H1 (cell line): ENCODE measurements around the gene RIPOR3. TPM values are rescaled to one million over a fixed set of nuclear protein-coding genes. Genes with fewer than 3 reads are reported as not detected.

ENCODE experiments used
- CTCF ChIA-PET: fragments of 300-600 bp; sonication (Branson Sonifier 250); formaldehyde crosslinking; loops from one replicate; lab custom pipeline; 2021; ENCODE audit not compliant: partially characterized antibody; lab: Charles Lee
- POLR2A ChIA-PET: fragments of 300-600 bp; sonication (Branson Sonifier 250); formaldehyde crosslinking; loops from one replicate; lab custom pipeline; 2021; ENCODE audit warnings: inconsistent platforms; ENCODE audit not compliant: partially characterized antibody; lab: Charles Lee
- DNase-seq, 2 experiments: peaks; one replicate each; pipeline versions ENCODE4 v3.0.0 to v3.0.0-alpha.2; 2010 to 2022; ENCODE audit warnings: low spot score in 2 of 2, low read depth in 1 of 2, mixed read lengths in 1 of 2
- FAIRE-seq: peaks from 2 replicates; lab custom pipeline; 2011; peaks lifted over from hg19 to GRCh38; lab: Jason Lieb, UNC
- H2AFZ ChIP-seq: 2 replicates; pipeline ENCODE4 v1.8.1; 2012; ENCODE audit warnings: low read length, inconsistent platforms
- H2AK5ac ChIP-seq: 2 replicates; pipeline ENCODE4 v1.6.1; 2013; ENCODE audit warnings: low read depth, low read length
- H2BK120ac ChIP-seq: replicated peaks from 2 replicates; pipeline ENCODE3; 2013; ENCODE audit warnings: low read depth, low read length, inconsistent platforms
- H2BK12ac ChIP-seq: 2 replicates; pipeline ENCODE4 v1.6.1; 2013; ENCODE audit warnings: low read depth, low read length
- H2BK15ac ChIP-seq: 2 replicates; pipeline ENCODE4 v1.6.1; 2013; ENCODE audit warnings: low read length
- H2BK20ac ChIP-seq: 2 replicates; pipeline ENCODE4 v1.6.1; 2013; ENCODE audit warnings: low read length
- H2BK5ac ChIP-seq: 2 replicates; pipeline ENCODE4 v1.6.1; 2013; ENCODE audit warnings: low read depth, low read length
- H3K14ac ChIP-seq: 2 replicates; pipeline ENCODE4 v1.6.1; 2013; ENCODE audit warnings: inconsistent platforms; ENCODE audit not compliant: insufficient read length
- H3K18ac ChIP-seq: 2 replicates; pipeline ENCODE4 v1.6.1; 2013; ENCODE audit warnings: low read length; ENCODE audit errors: extremely low read depth
- H3K23ac ChIP-seq: 2 replicates; pipeline ENCODE4 v1.6.1; 2013; ENCODE audit warnings: inconsistent platforms; ENCODE audit not compliant: insufficient read length
- H3K23me2 ChIP-seq: 2 replicates; pipeline ENCODE4 v1.6.1; 2013; ENCODE audit warnings: low read depth, low read length
- H3K27ac ChIP-seq: 2 replicates; pipeline ENCODE4 v1.6.1; 2011; ENCODE audit warnings: low read depth, low read length, inconsistent platforms
- H3K27me3 ChIP-seq, 4 experiments: replicated peaks in 1 of 4; 1 replicate in 1 of 4; 2 replicates in 3 of 4; pipeline versions ENCODE4 v1.6.1 to v1.8.1; 2011 to 2013; ENCODE audit warnings: low read length in 3 of 4, mild to moderate bottlenecking in 3 of 4, inconsistent platforms in 2 of 4, mixed read lengths in 2 of 4, moderate library complexity in 1 of 4; ENCODE audit not compliant: control insufficient read depth in 3 of 4, insufficient read depth in 3 of 4; ENCODE audit errors: extremely low read depth in 1 of 4
- H3K36me3 ChIP-seq, 4 experiments: 2 replicates each; pipeline versions ENCODE4 v1.6.1 to v1.8.1; 2011 to 2013; ENCODE audit warnings: mild to moderate bottlenecking in 4 of 4, low read length in 3 of 4, moderate library complexity in 2 of 4, control low read depth in 1 of 4, inconsistent platforms in 1 of 4; ENCODE audit not compliant: insufficient read depth in 4 of 4, control insufficient read depth in 2 of 4
- H3K4ac ChIP-seq: replicated peaks from 2 replicates; pipeline ENCODE3; 2013; ENCODE audit warnings: low read length, low read depth, mixed read lengths, inconsistent platforms; ENCODE audit not compliant: insufficient read length
- H3K4me1 ChIP-seq, 4 experiments: replicated peaks in 1 of 4; 1 replicate in 1 of 4; 2 replicates in 3 of 4; pipeline versions ENCODE4 v1.6.1 to v1.8.1; 2011 to 2013; ENCODE audit warnings: low read length in 3 of 4, inconsistent platforms in 2 of 4, mixed read lengths in 1 of 4; ENCODE audit not compliant: insufficient read depth in 4 of 4, control insufficient read depth in 3 of 4
- H3K4me2 ChIP-seq, 2 experiments: 2 replicates each; pipeline versions ENCODE4 v1.6.1 to v1.8.1; 2011 to 2013; ENCODE audit warnings: low read depth in 2 of 2, low read length in 2 of 2, control low read depth in 1 of 2, inconsistent platforms in 1 of 2, mild to moderate bottlenecking in 1 of 2; ENCODE audit not compliant: insufficient read depth in 1 of 2
- H3K4me3 ChIP-seq, 4 experiments: fragments of 200-600, 300-600 bp in 1 of 4; sonication (generic), shearing (Covaris generic), sonication (Bioruptor Twin) in 1 of 4; 2 replicates each; pipeline versions ENCODE4 v1.5.1 to v1.8.1; 2011 to 2016; ENCODE audit warnings: low read length in 4 of 4, low read depth in 3 of 4, control low read depth in 2 of 4, inconsistent platforms in 2 of 4, mild to moderate bottlenecking in 2 of 4, mixed read lengths in 1 of 4, moderate library complexity in 1 of 4; ENCODE audit not compliant: insufficient read depth in 2 of 4; ENCODE audit errors: extremely low read depth in 1 of 4
- H3K56ac ChIP-seq: replicated peaks from 2 replicates; pipeline ENCODE3; 2013; ENCODE audit warnings: low read depth, mild to moderate bottlenecking, mixed read lengths, low read length, inconsistent platforms; ENCODE audit not compliant: insufficient read length
- H3K79me1 ChIP-seq: 2 replicates; pipeline ENCODE4 v1.6.1; 2013; ENCODE audit warnings: low read depth, low read length, control low read depth
- H3K79me2 ChIP-seq, 2 experiments: 2 replicates each; pipeline versions ENCODE4 v1.6.1 to v1.8.1; 2012 to 2013; ENCODE audit warnings: low read length in 2 of 2, mild to moderate bottlenecking in 2 of 2, inconsistent platforms in 1 of 2; ENCODE audit not compliant: insufficient read depth in 2 of 2, control insufficient read depth in 1 of 2
- H3K9ac ChIP-seq, 4 experiments: replicated peaks in 1 of 4; 1 replicate in 1 of 4; 2 replicates in 3 of 4; pipeline versions ENCODE4 v1.6.1 to v1.8.1; 2011 to 2013; ENCODE audit warnings: low read depth in 3 of 4, low read length in 3 of 4, control low read depth in 2 of 4, mild to moderate bottlenecking in 2 of 4, moderate library complexity in 2 of 4, inconsistent platforms in 1 of 4; ENCODE audit errors: extremely low read depth in 1 of 4
- H3K9me3 ChIP-seq, 2 experiments: 2 replicates each; pipeline versions ENCODE4 v1.6.1 to v1.8.1; 2012 to 2013; ENCODE audit warnings: mild to moderate bottlenecking in 2 of 2, moderate library complexity in 2 of 2, control low read depth in 1 of 2, inconsistent platforms in 1 of 2, low read depth in 1 of 2, low read length in 1 of 2, mixed read lengths in 1 of 2; ENCODE audit not compliant: insufficient read depth in 2 of 2
- H4K20me1 ChIP-seq, 2 experiments: replicated peaks in 1 of 2; 2 replicates each; pipeline versions ENCODE3 to v1.8.1; 2011 to 2013; ENCODE audit warnings: inconsistent platforms in 2 of 2, low read length in 2 of 2, mild to moderate bottlenecking in 1 of 2; ENCODE audit not compliant: insufficient read depth in 2 of 2, control insufficient read depth in 1 of 2
- H4K5ac ChIP-seq: 2 replicates; pipeline ENCODE4 v1.6.1; 2013; ENCODE audit warnings: low read length, low read depth, mixed read lengths, inconsistent platforms; ENCODE audit not compliant: insufficient read length
- H4K8ac ChIP-seq: 2 replicates; pipeline ENCODE4 v1.8.0; 2013; ENCODE audit warnings: mild to moderate bottlenecking, moderate library complexity, low read length, inconsistent platforms; ENCODE audit not compliant: insufficient read depth; ENCODE audit errors: extremely low read depth
- H4K91ac ChIP-seq: replicated peaks from 2 replicates; pipeline ENCODE3; 2013; ENCODE audit warnings: low read length, mixed read lengths, inconsistent platforms; ENCODE audit not compliant: insufficient read length
- BACH1 ChIP-seq: IDR thresholded peaks from 2 replicates; pipeline ENCODE4 v1.6.1; 2012; ENCODE audit warnings: low read length, improper control_type of control experiment
- BCL11A ChIP-seq, 2 experiments: IDR thresholded peaks; one replicate each; pipeline ENCODE4 v1.6.1; 2011; ENCODE audit warnings: low read depth in 2 of 2, low read length in 2 of 2, mild to moderate bottlenecking in 2 of 2
- CEBPB ChIP-seq: IDR thresholded peaks from 2 replicates; pipeline ENCODE4 v1.6.1; 2012; ENCODE audit warnings: low read depth, low read length
- CREB1 ChIP-seq: IDR thresholded peaks from 2 replicates; pipeline ENCODE4 v1.6.1; 2012; ENCODE audit warnings: inconsistent platforms
- EP300 ChIP-seq, 2 experiments: IDR thresholded peaks; 1 replicate in 1 of 2; 2 replicates in 1 of 2; pipeline ENCODE4 v1.6.1; 2011 to 2012; ENCODE audit warnings: low read depth in 2 of 2, low read length in 2 of 2, mild to moderate bottlenecking in 2 of 2, borderline replicate concordance in 1 of 2, inconsistent platforms in 1 of 2, moderate library complexity in 1 of 2
- FOSL1 ChIP-seq: IDR thresholded peaks from 2 replicates; pipeline ENCODE4 v1.6.1; 2011; ENCODE audit warnings: mild to moderate bottlenecking, low read depth, low read length, moderate library complexity; ENCODE audit not compliant: insufficient read depth
- GTF2F1 ChIP-seq: IDR thresholded peaks from 2 replicates; pipeline ENCODE4 v1.6.1; 2012; ENCODE audit warnings: low read depth, low read length, improper control_type of control experiment, borderline replicate concordance
- HDAC6 ChIP-seq: IDR thresholded peaks from one replicate; pipeline ENCODE4 v1.7.1; 2012; ENCODE audit warnings: low read depth, mild to moderate bottlenecking, inconsistent platforms, low read length, moderate library complexity
- KDM1A ChIP-seq: fragments of 200-600, 300-600 bp; sonication (generic); IDR thresholded peaks from 2 replicates; pipeline ENCODE4 v1.7.1; 2016; ENCODE audit warnings: mild to moderate bottlenecking, low read length, borderline replicate concordance
- KDM4A ChIP-seq: IDR thresholded peaks from one replicate; pipeline ENCODE4 v1.7.1; 2012; ENCODE audit warnings: low read depth, mild to moderate bottlenecking, moderate library complexity, low read length, inconsistent platforms; ENCODE audit not compliant: severe bottlenecking
- NRF1 ChIP-seq: IDR thresholded peaks from 2 replicates; pipeline ENCODE4 v1.6.1; 2011; ENCODE audit warnings: mild to moderate bottlenecking, low read depth, low read length, improper control_type of control experiment
- POU5F1 ChIP-seq: IDR thresholded peaks from 2 replicates; pipeline ENCODE4 v1.6.1; 2011; ENCODE audit warnings: low read depth, mild to moderate bottlenecking, low read length, moderate library complexity
- RFX5 ChIP-seq: IDR thresholded peaks from 2 replicates; pipeline ENCODE4 v1.6.1; 2011; ENCODE audit warnings: low read depth, low read length, improper control_type of control experiment, borderline replicate concordance
- SIRT6 ChIP-seq: IDR thresholded peaks from one replicate; pipeline ENCODE4 v1.7.1; 2012; ENCODE audit warnings: low read length, inconsistent platforms
- SP4 ChIP-seq: IDR thresholded peaks from 2 replicates; pipeline ENCODE4 v1.6.1; 2012; ENCODE audit warnings: low read length, inconsistent platforms
- SUZ12 ChIP-seq: fragments of 200-600 bp; sonication (generic); IDR thresholded peaks from 2 replicates; pipeline ENCODE4 v1.6.1; 2012; ENCODE audit warnings: mild to moderate bottlenecking, inconsistent platforms, low read length, moderate library complexity, mixed read lengths
- WGBS, 2 experiments: shearing (Covaris generic) in 1 of 2; methylation state at CpG; one replicate each; pipeline versions ENCODE4 v1.1.6 to v1.1.7; 2013 to 2015; ENCODE audit warnings: low lambda C conversion rate in 2 of 2, mixed read lengths in 2 of 2, inconsistent platforms in 1 of 2, low coverage in 1 of 2, missing lambda C conversion rate in 1 of 2; ENCODE audit not compliant: insufficient replicate concordance in 2 of 2, insufficient coverage in 1 of 2, insufficient read length in 1 of 2; ENCODE audit errors: extremely low coverage in 1 of 2, missing lambda C conversion rate in 1 of 2; 5-methylcytosine and 5-hydroxymethylcytosine counted together
- polyA plus RNA-seq, 7 experiments: library from polyadenylated mRNA; depleted of rRNA in 3 of 7; stranded (reverse) in 5 of 7; unstranded in 2 of 7; fragments of >200 nt in 5 of 7; fragments of 200-250 nt in 2 of 7; gene quantifications; 1 replicate in 5 of 7; 2 replicates in 1 of 7; 4 replicates in 1 of 7; pipeline versions ENCODE4 v1.2.1 to v1.2.3, GENCODE V29; 2011 to 2013; ENCODE audit warnings: missing spikeins in 2 of 7, mixed read lengths in 2 of 7
- total RNA-seq: library from RNA; stranded (reverse); fragmentation: NEBNext Ultra II Directional; extraction: Animal tissue kit (Norgen Biotek cat#: 25700); gene quantifications from 2 replicates; pipeline ENCODE4 v1.2.1, GENCODE V29; 2021

Gene RIPOR3
- total and polyA plus RNA-seq, 2 of the 8 experiments (the other 6 are each of a cell fraction or from before 2014, with no cell fraction given) = 3.6 to 4.5 TPM

GRCh38 chr20:50590348-50590664 lies 101.0 kb downstream of the RIPOR3 start:
- no peak overlapping the region for H3K9ac ChIP-seq
- no peak overlapping the region for H4K5ac ChIP-seq
- peak overlapping the region; percentile 48; the same call in 1 of the 2 replicates for H2BK20ac ChIP-seq
- no peak overlapping the region for H4K8ac ChIP-seq
- H3K23me2 ChIP-seq = no peaks in the 10 kb centered on the region; the same call in 1 of the 2 replicates
- no peak overlapping the region for H2BK12ac ChIP-seq
- FAIRE-seq = no peak
- no peak overlapping the region for H3K14ac ChIP-seq
- ChIA-PET POLR2A (no interaction called here), CTCF (interaction anchor here (1.0 to 3.5 kb wide), 5 partner anchors 9 to 126 kb away, joined by 3 to 18 read pairs (median 4); no protein-coding TSS in a partner anchor)
- H2BK120ac ChIP-seq = no peak overlapping the region
- 90% methylated on average over 11 of the region's 11 CpGs; no CpG with 5 or more reads in 1 of the 2 experiments for WGBS, 2 experiments
- no peak overlapping the region for H3K4me3 ChIP-seq
- H3K79me2 ChIP-seq = no peaks in the 10 kb centered on the region
- no peaks in the 10 kb centered on the region for H3K9me3 ChIP-seq
- H4K91ac ChIP-seq = no peak overlapping the region
- no peaks in the 10 kb centered on the region for H3K27me3 ChIP-seq
- H3K4me1 ChIP-seq = peaks cover 0 to 5% (median 0%) of the 10 kb centered on the region in 4 experiments; a peak in 2 of 7 replicates
- H3K27ac ChIP-seq = no peak overlapping the region
- no peak for DNase-seq
- no peak overlapping the region for H2BK5ac ChIP-seq
- H2BK15ac ChIP-seq = no peak overlapping the region
- no peak overlapping the region for H3K4me2 ChIP-seq
- no peak overlapping the region for H3K18ac ChIP-seq
- peaks cover 0 to 2% of the 10 kb centered on the region in 2 experiments for H4K20me1 ChIP-seq
- no peak overlapping the region for H3K56ac ChIP-seq
- no peak overlapping the region for H2AK5ac ChIP-seq
- H3K23ac ChIP-seq = no peak overlapping the region
- peaks cover 0 to 4% (median 1%) of the 10 kb centered on the region in 4 experiments; a peak in 2 of 8 replicates for H3K36me3 ChIP-seq
- H3K79me1 ChIP-seq = no peaks in the 10 kb centered on the region; the same call in 1 of the 2 replicates
- H3K4ac ChIP-seq = no peak overlapping the region
- no peak overlapping the region for H2AFZ ChIP-seq
- TF ChIP-seq CEBPB (no peak), BCL11A (IDR thresholded peaks at IDR 0.05; ENCODE audit: low read depth in 2 of 2, low read length in 2 of 2) (no peak), EP300 (IDR thresholded peaks at IDR 0.05; ENCODE audit: borderline replicate concordance in 1 of 2, low read depth in 2 of 2, low read length in 2 of 2) (no peak), RFX5 (no peak), CREB1 (no peak), SIRT6 (no peak), FOSL1 (no peak), SP4 (no peak), NRF1 (no peak), HDAC6 (no peak), GTF2F1 (no peak), KDM4A (no peak), SUZ12 (no peak), POU5F1 (no peak), KDM1A (no peak), BACH1 (no peak)
